Thyroid gland (tissue), 4 donors: ENCODE measurements around the gene VPS35L.

Experiments used
- CTCF ChIP-seq, 6 experiments: fragments of 200-600 bp in 3 of 6; fragments of 450-650 bp in 3 of 6; sonication (generic) in 3 of 6; IDR thresholded peaks; one replicate each; pipeline ENCODE4 v1.5.1; 2016 to 2019; ENCODE audit warnings: antibody characterized with exemption in 6 of 6, mild to moderate bottlenecking in 2 of 6, inconsistent platforms in 1 of 6, moderate library complexity in 1 of 6
- POLR2A ChIP-seq, 2 donors: fragments of 450-650 bp; IDR thresholded peaks; one replicate each; pipeline ENCODE4 v1.6.1; 2017; ENCODE audit warnings: antibody characterized with exemption in 2 of 2, mild to moderate bottlenecking in 2 of 2, moderate library complexity in 1 of 2

- no peak for TF ChIP-seq CTCF (IDR thresholded peaks at IDR 0.05)
- TF ChIP-seq POLR2A (IDR thresholded peaks at IDR 0.05): no peak
Observed at GRCh38 chr16:19605701-19606100, 50.2 kb downstream of the VPS35L start.
